ENCODE data around the gene BCAT1.
"Not testable (repeated sequence)": the region's sequence is repeated elsewhere in the genome, so short reads cannot be mapped to it uniquely, and the experiment has no call there.

BCAT1 gene

GRCh38 chr12:24896171-24896570 lies 52.7 kb downstream of the BCAT1 start:
- DNase-seq, result no peak

- no peak for DNase-seq
Measured at GRCh38 chr12:24895612-24896011, 53.3 kb downstream of the BCAT1 start.

GRCh38 chr12:24894879-24895278 lies 54.0 kb downstream of the BCAT1 start:
- DNase-seq, result no peak

GRCh38 chr12:24890048-24890803 lies 58.7 kb downstream of the BCAT1 start:
- DNase-seq, result no peak

- DNase-seq, result no peak
Measured at GRCh38 chr12:24889411-24889810, 59.5 kb downstream of the BCAT1 start.

GRCh38 chr12:24888813-24889212 lies 60.1 kb downstream of the BCAT1 start:
- DNase-seq, result no peak

- no peak for DNase-seq
Measured at GRCh38 chr12:24884911-24885310, 64.0 kb downstream of the BCAT1 start.

GRCh38 chr12:24881724-24882371 lies 67.1 kb downstream of the BCAT1 start:
- no peak for DNase-seq

- no peak for DNase-seq
Measured at GRCh38 chr12:24881227-24881626, 67.7 kb downstream of the BCAT1 start.

GRCh38 chr12:24880732-24881131 lies 68.2 kb downstream of the BCAT1 start:
- no peak for DNase-seq

- no peak for DNase-seq
Measured at GRCh38 chr12:24879644-24880043, 69.3 kb downstream of the BCAT1 start.

GRCh38 chr12:24875014-24875413 lies 73.9 kb downstream of the BCAT1 start:
- DNase-seq, result no peak

GRCh38 chr12:24872211-24872610 lies 76.7 kb downstream of the BCAT1 start:
- no peak for DNase-seq

- DNase-seq, result not testable (repeated sequence)
Measured at GRCh38 chr12:24866139-24866538, 82.8 kb downstream of the BCAT1 start.

- no peak for DNase-seq
Measured at GRCh38 chr12:24864796-24865125, 84.1 kb downstream of the BCAT1 start.

GRCh38 chr12:24861766-24862540 lies 86.9 kb downstream of the BCAT1 start:
- DNase-seq, result no peak

GRCh38 chr12:24860546-24860945 lies 88.4 kb downstream of the BCAT1 start:
- DNase-seq, result no peak

- no peak for DNase-seq
Measured at GRCh38 chr12:24856541-24856940, 92.4 kb downstream of the BCAT1 start.

- DNase-seq, result no peak
Measured at GRCh38 chr12:24854908-24855307, 94.0 kb downstream of the BCAT1 start.

- DNase-seq, result no peak
Measured at GRCh38 chr12:24854017-24854416, 94.9 kb downstream of the BCAT1 start.

GRCh38 chr12:24853588-24853987 lies 95.3 kb downstream of the BCAT1 start:
- DNase-seq, result no peak

- DNase-seq, result no peak
Measured at GRCh38 chr12:24853094-24853493, 95.8 kb downstream of the BCAT1 start.

- DNase-seq, result no peak
Measured at GRCh38 chr12:24852420-24852819, 96.5 kb downstream of the BCAT1 start.

- DNase-seq, result not testable (repeated sequence)
Measured at GRCh38 chr12:24851883-24852282, 97.0 kb downstream of the BCAT1 start.
